ENCODE results near the gene DKK3. TPM values are rescaled to one million over a fixed set of nuclear protein-coding genes. Genes with fewer than 3 reads are reported as not detected.

DKK3 gene
- polyA plus RNA-seq, 1 donor from 2014 or later, result 43.6 TPM

DNA sequence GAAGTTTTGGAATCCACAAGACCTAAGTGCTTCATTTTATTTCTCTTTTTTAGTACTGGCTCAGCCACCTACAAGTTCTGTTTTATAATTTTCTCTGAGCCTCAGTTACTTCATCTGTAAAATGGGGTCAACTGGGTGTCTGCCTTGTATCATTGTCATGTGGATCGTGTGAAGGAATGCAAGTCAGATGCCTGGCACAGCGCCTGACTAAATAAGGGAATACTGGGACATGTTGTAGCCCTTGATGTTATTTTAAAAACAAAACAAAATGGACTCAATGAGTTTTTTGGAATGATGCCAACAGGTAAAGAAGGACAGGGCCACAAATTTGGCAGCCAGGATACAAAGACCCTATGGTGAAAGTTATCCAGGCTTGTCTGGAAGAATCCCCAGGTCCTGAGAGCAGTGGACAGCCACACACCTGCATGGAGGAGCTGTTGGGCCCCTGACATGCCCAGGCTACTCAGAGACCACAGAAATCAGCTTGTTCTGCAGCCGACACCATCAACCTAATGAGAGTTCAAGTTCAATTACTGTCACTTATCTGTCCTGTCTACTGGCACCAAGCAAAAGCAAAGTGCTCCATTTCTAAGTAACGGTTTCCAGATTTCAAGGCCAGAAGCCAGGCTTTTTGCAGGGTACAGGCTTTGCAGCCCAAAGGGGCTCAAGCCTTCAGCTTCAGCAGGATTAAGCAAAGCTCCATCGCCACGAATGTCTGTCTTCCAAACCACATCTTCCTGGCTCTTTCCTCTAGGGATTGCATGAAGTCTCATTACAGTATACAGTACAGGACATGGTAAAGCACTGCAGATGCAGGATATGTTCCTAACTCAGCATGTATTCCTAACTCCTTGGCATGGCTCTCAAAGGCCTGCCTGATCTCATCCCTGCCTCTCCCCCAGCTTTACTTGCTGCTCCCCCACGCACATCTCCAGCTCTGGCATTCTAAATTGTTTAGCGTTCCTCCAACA, 18.4 kb downstream of the DKK3 start:
- H3K9ac ChIP-seq (ENCODE audit: low read length), result no peak overlapping the region
- H2AFZ ChIP-seq (ENCODE audit: low read depth, low read length), result no peak overlapping the region
- no peak overlapping the region for H3K4me2 ChIP-seq (ENCODE audit: low read length)
- no peak overlapping the region for H3K4me3 ChIP-seq (ENCODE audit: low read length)
- H3K36me3 ChIP-seq (ENCODE audit: insufficient read depth, low read length), result no peaks in the 10 kb centered on the region
- no peak overlapping the region for H3K27ac ChIP-seq (ENCODE audit: low read length)
- H3K9me3 ChIP-seq (ENCODE audit: low read length), result no peaks in the 10 kb centered on the region
- no peaks in the 10 kb centered on the region for H3K79me2 ChIP-seq (replicated peaks; ENCODE audit: insufficient read depth, low read length)
- TF ChIP-seq MXI1 (conservative IDR thresholded peaks at IDR 0.05; ENCODE audit: poor library complexity, severe bottlenecking) (no peak), RAD21 (conservative IDR thresholded peaks at IDR 0.05) (no peak), SMC3 (conservative IDR thresholded peaks at IDR 0.05; ENCODE audit: poor library complexity) (no peak), EP300 (conservative IDR thresholded peaks at IDR 0.05; ENCODE audit: poor library complexity, severe bottlenecking) (no peak), POLR2AphosphoS5 (IDR thresholded peaks at IDR 0.05) (no peak), EZH2 (IDR thresholded peaks at IDR 0.05; ENCODE audit: borderline replicate concordance, insufficient read depth, low read length, poor library complexity, severe bottlenecking) (no peak), TAF1 (IDR thresholded peaks at IDR 0.05; ENCODE audit: low read depth) (no peak)
- TF ChIP-seq, protein P1, sequence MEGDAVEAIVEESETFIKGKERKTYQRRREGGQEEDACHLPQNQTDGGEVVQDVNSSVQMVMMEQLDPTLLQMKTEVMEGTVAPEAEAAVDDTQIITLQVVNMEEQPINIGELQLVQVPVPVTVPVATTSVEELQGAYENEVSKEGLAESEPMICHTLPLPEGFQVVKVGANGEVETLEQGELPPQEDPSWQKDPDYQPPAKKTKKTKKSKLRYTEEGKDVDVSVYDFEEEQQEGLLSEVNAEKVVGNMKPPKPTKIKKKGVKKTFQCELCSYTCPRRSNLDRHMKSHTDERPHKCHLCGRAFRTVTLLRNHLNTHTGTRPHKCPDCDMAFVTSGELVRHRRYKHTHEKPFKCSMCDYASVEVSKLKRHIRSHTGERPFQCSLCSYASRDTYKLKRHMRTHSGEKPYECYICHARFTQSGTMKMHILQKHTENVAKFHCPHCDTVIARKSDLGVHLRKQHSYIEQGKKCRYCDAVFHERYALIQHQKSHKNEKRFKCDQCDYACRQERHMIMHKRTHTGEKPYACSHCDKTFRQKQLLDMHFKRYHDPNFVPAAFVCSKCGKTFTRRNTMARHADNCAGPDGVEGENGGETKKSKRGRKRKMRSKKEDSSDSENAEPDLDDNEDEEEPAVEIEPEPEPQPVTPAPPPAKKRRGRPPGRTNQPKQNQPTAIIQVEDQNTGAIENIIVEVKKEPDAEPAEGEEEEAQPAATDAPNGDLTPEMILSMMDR (IDR thresholded peaks at IDR 0.05; ENCODE audit: poor library complexity, severe bottlenecking), result no peak
- TF ChIP-seq, protein P2, sequence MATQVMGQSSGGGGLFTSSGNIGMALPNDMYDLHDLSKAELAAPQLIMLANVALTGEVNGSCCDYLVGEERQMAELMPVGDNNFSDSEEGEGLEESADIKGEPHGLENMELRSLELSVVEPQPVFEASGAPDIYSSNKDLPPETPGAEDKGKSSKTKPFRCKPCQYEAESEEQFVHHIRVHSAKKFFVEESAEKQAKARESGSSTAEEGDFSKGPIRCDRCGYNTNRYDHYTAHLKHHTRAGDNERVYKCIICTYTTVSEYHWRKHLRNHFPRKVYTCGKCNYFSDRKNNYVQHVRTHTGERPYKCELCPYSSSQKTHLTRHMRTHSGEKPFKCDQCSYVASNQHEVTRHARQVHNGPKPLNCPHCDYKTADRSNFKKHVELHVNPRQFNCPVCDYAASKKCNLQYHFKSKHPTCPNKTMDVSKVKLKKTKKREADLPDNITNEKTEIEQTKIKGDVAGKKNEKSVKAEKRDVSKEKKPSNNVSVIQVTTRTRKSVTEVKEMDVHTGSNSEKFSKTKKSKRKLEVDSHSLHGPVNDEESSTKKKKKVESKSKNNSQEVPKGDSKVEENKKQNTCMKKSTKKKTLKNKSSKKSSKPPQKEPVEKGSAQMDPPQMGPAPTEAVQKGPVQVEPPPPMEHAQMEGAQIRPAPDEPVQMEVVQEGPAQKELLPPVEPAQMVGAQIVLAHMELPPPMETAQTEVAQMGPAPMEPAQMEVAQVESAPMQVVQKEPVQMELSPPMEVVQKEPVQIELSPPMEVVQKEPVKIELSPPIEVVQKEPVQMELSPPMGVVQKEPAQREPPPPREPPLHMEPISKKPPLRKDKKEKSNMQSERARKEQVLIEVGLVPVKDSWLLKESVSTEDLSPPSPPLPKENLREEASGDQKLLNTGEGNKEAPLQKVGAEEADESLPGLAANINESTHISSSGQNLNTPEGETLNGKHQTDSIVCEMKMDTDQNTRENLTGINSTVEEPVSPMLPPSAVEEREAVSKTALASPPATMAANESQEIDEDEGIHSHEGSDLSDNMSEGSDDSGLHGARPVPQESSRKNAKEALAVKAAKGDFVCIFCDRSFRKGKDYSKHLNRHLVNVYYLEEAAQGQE (IDR thresholded peaks at IDR 0.05; ENCODE audit: borderline replicate concordance), result no peak
- no peaks in the 10 kb centered on the region for H3K27me3 ChIP-seq (ENCODE audit: insufficient read depth, low read depth, low read length)
- H3F3A ChIP-seq (ENCODE audit: insufficient read depth, low read length, poor library complexity, severe bottlenecking), result no peaks in the 10 kb centered on the region
- no peaks in the 10 kb centered on the region for H4K20me1 ChIP-seq (ENCODE audit: insufficient read depth)
- no peaks in the 10 kb centered on the region for H3K9me2 ChIP-seq (ENCODE audit: insufficient read depth, low read length)

DNA sequence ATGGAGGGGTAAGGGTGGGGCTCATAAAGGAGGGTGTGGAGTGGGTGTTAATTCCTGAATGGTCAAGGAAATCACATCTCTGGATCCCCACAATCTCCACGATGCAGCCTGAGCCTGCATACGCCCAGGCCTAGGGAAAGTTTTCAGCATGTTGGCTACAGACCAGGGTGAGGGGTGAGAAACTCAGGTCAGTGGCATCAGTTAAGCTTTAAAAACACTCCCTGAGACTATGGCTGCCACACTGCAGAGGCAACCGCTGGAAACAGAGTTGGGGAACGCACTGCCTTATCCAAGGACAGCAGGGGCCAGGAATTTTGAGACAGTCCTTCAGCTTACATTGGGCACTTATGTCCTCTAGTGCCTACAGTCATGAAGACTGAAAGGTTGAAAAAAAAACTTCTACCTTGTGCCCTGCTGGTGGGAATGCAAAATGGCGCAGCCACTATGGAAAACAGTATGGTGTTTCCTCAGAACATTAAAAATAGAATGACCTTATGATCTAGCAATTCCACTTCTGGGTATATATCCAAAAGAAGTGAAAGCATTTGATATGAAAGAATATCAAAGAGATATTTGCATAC, 19.7 kb downstream of the DKK3 start:
- H3K9me2 ChIP-seq (ENCODE audit: insufficient read depth, low read length), result no peaks in the 10 kb centered on the region
- H3K9me3 ChIP-seq (ENCODE audit: low read length), result no peaks in the 10 kb centered on the region
- TF ChIP-seq MXI1 (conservative IDR thresholded peaks at IDR 0.05; ENCODE audit: poor library complexity, severe bottlenecking) (no peak), TAF1 (IDR thresholded peaks at IDR 0.05; ENCODE audit: low read depth) (no peak), EZH2 (IDR thresholded peaks at IDR 0.05; ENCODE audit: borderline replicate concordance, insufficient read depth, low read length, poor library complexity, severe bottlenecking) (no peak), SMC3 (conservative IDR thresholded peaks at IDR 0.05; ENCODE audit: poor library complexity) (no peak), POLR2AphosphoS5 (IDR thresholded peaks at IDR 0.05) (no peak), RAD21 (conservative IDR thresholded peaks at IDR 0.05) (no peak), EP300 (conservative IDR thresholded peaks at IDR 0.05; ENCODE audit: poor library complexity, severe bottlenecking) (no peak)
- TF ChIP-seq, protein P1 (IDR thresholded peaks at IDR 0.05; ENCODE audit: poor library complexity, severe bottlenecking), result no peak
- TF ChIP-seq, protein P2 (IDR thresholded peaks at IDR 0.05; ENCODE audit: borderline replicate concordance), result no peak
- H3K4me2 ChIP-seq (ENCODE audit: low read length), result no peak overlapping the region
- no peaks in the 10 kb centered on the region for H3F3A ChIP-seq (ENCODE audit: insufficient read depth, low read length, poor library complexity, severe bottlenecking)
- no peak overlapping the region for H3K27ac ChIP-seq (ENCODE audit: low read length)
- no peak overlapping the region for H3K9ac ChIP-seq (ENCODE audit: low read length)
- H3K4me3 ChIP-seq (ENCODE audit: low read length), result no peak overlapping the region
- no peaks in the 10 kb centered on the region for H3K36me3 ChIP-seq (ENCODE audit: insufficient read depth, low read length)
- H3K27me3 ChIP-seq (ENCODE audit: insufficient read depth, low read depth, low read length), result no peaks in the 10 kb centered on the region
- H4K20me1 ChIP-seq (ENCODE audit: insufficient read depth), result no peaks in the 10 kb centered on the region
- no peak overlapping the region for H2AFZ ChIP-seq (ENCODE audit: low read depth, low read length)
- H3K79me2 ChIP-seq (replicated peaks; ENCODE audit: insufficient read depth, low read length), result no peaks in the 10 kb centered on the region

Data from neural cell (in vitro differentiated cells).